Activated CD8-positive, alpha-beta memory T cell treated with anti-CD3 and anti-CD28 coated beads for 4 hours (primary cell): Measurements from ENCODE around the gene SCN9A.
"Not testable (repeated sequence)": the region's sequence is repeated elsewhere in the genome, so short reads cannot be mapped to it uniquely, and the experiment has no call there.

Source experiments
- DNase-seq, 2 donors: peaks; one replicate each; pipeline ENCODE4 v3.0.0-alpha.2; 2020; ENCODE audit warnings: low read depth in 2 of 2

SCN9A gene

DNA sequence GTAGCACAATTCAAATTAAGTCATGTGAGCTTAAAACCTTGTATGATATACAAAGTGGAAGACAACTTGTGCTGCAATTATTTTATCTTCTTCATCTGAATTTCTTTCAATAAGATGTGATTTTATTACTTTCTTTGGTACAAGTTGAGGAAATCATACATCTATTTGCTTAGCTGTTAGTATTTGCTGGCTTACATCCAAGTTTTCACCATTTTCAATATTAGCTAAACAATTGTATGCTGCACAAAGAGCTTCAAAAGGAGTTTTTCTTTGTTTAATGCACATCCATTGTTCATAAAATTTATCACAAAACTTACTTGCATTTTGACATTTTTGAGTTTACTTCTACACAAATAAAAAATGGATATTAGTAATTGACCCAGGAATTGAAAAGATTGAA is 40.9 kb downstream of the SCN9A start:
- DNase-seq = no peak

DNA sequence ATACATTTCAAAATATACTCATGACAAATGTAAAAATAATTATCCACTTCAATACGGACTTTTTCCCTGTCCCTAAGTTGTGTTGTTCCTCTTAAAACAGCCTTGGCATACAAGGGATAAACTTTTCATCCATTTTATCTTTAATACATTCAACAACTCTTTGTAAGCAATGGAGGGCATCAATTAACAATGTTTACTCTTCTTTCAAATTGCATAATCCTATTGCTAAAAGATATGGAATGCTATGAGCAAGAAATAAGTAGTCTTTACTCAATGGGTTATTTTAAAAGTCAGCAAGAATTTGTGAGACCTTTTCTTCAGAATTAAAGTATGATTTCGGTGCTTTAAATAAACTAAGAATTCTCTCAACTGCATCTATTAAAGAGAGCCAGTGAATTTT is 41.9 kb downstream of the SCN9A start:
- no peak for DNase-seq

DNA sequence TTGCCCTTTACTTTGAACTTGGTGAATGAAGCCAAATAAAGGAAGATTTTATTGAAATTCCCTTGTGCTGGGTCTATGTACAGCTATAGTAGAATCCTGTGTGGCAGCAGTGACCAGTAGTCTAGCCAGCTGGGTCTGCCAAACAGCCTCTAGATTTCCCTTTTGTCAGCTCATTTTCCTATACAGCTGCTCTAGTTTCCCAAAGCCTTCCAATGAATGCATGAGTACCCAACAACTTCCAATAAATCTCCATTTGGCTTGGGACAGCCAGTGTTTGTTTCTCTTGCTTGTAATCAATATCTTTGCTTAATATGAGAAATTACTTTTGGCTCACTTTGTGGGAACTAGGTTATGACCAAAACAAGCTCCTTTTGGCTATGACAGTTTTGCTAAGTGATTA is 43.6 kb downstream of the SCN9A start:
- DNase-seq = no peak

DNA sequence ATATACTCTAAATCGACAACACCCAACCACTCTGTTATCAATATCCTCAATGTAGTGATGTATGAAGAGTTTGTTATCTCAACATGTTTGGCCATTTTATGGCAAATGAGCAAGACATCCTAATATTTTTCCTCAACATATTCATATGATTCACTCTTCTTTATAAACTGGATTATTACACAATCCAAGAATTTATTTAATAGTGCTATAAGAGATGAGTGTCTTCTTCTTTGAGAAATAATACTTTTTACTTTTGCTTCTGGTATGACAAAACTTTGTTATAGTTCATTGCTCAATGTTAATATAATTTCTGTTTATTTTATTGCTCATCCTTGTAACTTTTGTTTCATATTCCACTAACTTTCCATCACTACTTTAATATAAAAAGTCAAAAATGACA is 44.3 kb downstream of the SCN9A start:
- DNase-seq = no peak

DNA sequence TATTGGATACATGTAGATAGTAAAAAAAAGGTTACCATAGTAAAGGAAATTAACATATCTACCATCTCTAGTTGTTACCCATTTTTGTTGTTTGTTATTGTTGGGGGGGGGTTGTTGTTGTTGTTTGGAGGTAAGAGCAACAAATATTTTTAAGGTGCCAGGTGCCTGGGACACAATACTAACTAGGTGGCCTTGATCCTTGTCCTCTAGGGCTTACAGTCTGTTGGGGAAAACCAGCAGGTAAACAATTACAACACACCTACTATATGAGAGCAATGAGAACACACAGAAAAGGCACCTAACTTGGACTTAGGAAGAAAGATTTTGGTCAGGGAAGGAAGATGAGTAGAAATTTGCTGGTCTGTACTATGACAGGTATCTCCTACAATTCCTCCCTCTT is 46.3 kb downstream of the SCN9A start:
- DNase-seq = no peak

DNA sequence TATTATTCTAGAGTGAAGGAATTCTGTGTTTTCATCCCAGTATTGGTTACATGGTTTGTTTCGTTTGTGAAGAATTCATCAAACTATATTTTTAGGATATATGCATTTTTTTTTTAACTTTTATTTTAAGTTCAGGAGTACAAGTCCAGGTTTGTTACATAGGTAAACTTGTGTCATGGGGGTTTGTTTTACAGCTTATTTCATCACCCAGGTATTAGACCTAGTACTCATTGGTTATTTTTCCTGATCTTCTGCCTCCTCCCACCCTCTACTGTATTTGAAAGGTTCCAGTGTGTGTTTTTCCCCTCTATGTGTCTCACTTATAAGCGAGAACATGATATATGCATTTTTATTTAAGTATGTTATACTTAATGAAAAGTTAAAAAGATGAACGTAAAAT is 47.6 kb downstream of the SCN9A start:
- DNase-seq = no peak

DNA sequence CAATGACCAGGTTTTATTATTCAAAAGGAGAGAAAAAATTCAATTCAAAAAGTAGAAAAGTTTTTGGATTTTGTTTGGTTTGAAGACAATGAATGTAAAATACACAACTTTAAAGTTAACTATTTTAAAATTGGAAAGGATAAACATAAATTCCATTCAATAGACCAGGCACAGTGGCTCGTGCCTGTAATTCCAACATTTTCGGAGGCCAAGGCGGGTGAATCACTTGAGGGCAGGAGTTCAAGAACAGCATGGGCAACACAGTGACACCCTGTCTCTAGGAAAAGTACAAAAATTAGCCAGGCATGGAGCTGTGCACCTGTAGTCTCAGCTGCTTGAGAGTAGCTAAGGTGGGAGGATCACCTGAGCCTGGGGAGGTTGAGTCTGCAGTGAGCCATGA is 54.7 kb downstream of the SCN9A start:
- no peak for DNase-seq

DNA sequence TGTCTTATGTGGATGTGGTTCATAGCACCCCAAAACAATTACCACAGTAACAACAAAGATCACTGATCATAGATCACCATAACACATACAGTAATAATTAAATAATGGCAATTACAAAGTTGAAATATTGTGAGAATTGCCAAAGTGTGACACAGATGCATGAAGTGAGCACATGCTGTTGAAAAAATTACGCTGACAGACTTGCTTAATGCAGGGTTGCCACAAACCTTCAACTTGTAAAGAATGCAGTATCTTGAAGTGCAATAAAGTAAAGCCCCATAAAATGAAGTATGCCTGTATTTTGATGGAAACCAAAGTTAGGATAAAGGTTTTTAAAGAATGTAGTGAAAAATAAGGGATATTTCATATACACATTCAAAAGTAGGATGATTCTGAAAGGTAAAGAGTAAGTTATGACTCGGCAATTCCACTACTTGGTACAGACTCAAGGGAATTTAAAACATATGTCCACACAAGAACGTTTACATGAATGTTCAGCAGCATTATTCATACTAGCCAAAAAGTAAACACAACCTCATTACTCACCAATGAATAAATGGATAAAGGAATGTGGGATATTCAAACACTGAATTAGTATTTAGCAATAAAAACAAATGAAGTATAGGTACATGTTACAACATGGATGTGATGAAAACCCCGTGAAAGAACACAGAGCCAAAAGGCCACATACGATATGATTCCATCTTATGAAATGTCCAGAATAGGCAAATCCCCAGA is 61.6 kb downstream of the SCN9A start:
- no peak for DNase-seq

DNA sequence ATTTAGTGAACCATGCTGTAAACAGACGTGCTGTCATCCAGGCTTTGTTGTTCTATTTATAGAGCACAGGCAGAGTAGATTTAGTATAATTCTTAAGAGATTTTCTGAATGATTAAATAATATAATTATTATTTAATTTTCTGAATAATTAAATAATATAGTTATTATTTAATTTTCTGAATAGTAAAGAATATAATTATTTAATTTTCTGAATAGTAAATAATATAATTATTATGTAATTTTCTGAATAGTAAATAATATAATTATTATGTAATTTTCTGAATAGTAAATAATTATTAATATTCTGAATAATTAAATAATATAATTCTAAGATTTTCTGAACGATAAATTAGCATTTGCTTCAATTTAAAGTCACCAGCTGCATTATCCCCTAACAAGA is 62.9 kb downstream of the SCN9A start:
- not testable (repeated sequence) for DNase-seq

DNA sequence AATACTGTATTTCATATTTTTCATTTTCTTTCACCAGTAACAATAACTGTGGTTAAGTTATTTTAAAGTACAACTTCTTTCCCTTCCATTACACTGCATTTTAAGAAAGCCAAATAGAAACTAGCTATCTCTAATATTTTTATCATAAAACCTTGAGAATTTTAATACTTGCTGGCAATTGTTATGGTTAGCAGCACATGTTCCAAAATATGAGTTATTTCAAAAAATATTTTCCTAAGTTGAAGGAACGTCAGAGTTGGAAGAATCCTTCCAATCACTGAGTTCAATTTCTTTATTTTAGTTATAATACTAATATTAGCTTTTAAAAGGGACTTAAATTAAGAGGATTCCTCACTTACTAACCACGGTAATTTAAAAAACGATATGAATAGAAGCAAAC is 68.4 kb downstream of the SCN9A start:
- DNase-seq = no peak

DNA sequence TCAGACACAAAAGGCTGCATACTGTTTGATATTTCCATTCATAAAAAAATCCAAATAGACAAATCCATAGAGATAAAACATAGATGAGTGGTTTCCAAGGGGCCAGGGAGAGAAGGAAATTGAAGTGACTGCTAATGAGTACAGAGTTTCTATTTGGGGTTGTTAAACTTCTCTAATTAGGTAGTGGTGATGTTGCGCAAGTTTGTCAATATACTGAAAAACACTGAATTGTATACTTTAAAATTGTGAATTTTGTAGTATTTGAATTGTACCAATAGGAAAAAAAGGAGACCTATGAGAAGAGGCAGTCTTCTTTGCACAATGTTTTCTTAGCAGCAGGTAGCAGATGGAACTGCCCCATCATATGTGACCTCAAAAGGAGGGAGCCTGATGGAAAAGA is 71.1 kb downstream of the SCN9A start:
- no peak for DNase-seq

DNA sequence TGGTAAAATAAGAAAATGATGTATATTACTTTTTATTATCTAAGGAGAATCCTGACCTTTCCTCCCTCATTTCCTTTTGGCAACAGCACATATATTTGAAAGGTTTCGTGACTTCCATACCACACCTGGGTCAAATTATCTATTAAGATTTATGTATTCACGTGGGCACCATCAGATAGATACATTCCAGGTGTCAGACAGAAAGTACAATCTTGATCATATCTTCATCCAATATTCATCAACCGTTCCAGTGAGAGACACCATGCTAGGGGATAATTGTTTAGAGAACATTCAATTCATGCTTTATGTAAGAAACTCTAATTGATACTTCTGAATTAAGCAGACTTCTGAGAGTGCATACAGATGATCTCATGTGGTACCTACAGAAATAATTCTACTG is 73.7 kb downstream of the SCN9A start:
- DNase-seq = no peak

DNA sequence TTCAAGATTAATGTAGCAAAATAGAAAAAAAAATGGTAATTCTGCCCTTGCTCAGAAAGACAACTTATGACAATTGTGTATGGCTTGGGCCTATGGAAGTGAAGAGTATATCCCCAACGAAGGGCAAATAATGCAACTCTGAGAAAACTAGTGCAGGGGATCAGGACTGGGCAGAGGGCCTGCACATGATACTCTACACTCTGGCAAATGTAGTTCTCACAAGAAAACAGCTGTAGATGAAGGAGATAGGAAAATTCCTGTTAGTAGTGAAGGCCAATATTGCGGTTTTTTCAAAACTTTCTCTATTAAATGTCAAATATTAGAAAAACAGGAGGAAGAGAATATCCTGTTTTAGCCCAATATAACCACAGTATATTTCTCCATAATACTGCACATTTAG is 77.8 kb downstream of the SCN9A start:
- no peak for DNase-seq

DNA sequence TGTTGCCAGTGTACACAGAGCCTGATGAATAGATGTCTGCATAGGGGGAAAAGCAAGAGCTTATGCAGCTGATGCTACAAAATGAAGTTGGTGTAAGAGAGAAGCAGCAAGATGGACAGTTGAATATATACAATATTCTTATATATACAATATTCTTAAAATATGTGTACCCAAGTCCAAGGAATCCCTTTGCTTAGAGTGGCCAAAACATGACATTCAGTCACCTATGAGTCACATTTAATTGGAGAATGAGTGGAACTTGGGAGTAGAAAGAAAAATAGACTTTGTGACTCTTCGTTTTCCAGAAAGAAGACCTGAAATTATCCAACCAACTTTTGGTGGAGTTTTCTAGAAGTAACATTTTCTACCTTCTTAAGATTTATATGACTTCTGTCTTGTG is 81.8 kb downstream of the SCN9A start:
- no peak for DNase-seq

DNA sequence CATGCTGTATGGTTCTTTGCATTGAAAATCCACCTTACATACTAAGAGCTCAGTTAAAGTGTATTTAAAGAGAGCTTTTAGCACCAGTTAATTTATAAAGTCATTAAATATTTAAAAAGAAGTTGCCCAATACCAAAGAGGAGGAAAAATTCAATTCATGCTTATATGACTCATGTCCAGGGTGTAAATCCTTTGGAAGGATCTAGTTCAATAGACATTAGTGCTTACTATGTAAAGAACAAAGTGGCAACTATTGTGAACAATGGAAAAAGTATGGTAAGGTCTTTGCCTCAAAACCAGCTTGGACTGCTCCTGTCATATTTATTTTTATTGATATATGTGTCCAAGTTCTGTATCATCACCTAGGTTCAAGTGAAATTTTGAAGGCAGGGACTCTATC is 90.5 kb downstream of the SCN9A start:
- no peak for DNase-seq

DNA sequence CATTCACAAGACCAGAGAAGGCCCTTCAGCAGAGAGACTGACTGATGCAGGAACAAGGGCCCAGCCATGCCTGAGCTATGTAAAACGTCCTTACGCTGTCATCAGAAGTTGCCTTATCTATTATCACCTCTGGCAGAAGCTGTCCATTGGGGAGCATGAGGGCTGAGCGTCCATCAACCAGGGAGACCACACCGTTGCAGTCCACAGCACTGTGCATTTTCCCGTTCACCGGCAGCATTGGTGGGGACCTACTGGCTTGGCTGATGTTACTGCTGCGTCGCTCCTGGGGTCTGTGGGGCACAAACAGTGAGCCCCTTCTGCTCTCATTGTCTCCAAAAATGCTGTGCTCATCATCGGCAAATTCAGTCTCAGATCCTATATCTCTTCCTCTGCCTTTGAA is 91.4 kb downstream of the SCN9A start:
- DNase-seq = no peak

DNA sequence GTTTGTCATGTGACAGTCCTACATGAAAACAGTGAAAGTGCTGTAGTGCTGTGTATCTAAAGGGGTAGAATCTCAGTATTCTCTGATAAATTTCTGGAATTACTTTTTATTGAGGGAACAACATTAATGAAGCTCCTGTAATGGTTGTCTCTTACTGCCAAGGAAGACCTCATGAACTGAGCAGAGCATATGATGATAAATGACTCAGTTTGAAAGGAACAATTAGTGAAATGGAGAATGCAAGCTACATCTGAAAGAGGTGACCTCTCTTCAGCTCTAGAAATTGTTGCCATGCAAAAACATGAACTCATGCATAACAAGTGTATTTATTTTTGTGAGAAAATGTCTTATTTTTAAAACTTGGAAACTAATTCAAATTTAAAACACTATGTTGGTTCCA is 93.6 kb downstream of the SCN9A start:
- no peak for DNase-seq

DNA sequence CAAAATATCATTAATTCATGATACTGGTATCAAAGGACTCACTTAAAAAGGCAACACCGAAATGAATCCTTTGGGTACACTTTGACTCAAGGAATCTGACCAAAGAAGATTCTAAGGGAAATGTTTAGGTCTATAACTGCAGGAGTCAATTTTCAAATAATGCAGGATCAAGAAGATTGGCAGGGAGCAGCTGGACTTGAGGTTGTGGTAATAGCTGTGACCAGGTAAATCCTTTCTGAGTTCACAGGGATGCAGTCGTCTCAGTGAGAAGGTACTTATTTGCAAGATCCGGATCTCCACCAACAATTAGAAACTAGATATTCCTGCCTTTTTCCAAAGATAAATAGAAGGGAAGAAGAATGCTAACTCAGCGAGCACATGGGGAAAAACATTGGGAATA is 96.9 kb downstream of the SCN9A start:
- no peak for DNase-seq

DNA sequence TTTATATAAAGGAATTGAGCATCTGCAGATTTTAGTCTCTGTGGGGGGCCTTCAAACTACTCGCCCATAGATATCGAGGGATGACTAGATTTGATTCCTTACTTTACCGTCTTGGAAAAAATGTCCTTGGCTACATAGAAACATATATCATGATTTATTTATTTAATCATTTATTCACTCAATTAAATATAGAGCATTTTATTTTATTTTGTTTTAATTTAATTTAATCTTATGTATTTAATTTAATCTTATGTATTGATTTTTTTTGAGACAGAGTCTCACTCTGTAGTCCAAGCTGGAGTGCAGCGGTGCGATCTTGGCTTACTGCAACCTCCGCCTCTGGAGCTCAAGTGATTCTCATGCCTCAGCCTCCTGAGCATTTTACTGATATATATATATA is 105.4 kb downstream of the SCN9A start:
- DNase-seq = no peak

DNA sequence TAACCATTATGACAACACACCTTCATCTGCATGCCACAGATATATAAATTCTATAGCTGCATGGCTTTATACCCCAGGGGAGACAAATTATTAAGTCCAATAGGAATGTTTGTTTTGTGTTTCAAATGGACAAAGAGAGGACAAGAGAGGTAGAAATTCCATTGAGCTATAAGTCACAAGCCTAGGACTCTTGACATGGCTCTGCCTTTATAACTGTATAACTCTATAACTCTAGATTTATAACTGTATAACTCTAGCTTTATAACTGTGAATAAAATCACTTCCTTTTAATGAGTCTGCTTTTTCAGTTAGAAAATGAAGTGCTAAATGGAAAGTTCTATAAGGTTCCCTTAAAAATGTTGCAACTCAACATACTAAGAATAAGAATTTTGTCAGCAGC is 106.4 kb downstream of the SCN9A start:
- no peak for DNase-seq

DNA sequence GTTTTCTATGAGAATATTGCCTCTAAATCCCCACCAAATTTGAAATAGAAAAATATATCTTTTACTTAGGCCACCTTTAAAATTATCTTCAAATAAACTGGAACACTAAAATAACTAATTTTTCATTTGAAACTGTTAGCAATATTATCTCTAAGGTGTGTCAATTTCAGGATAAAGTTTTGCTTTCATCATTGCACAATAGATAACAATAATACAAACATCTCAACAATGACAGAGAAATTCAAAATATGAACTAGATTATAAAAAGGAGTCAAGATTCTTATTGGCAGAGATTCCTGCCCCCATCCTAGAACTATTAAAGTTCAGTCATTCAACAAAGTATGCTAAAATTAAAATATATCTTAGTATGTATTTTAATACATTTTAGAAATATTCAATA is 117.9 kb downstream of the SCN9A start:
- DNase-seq = no peak

DNA sequence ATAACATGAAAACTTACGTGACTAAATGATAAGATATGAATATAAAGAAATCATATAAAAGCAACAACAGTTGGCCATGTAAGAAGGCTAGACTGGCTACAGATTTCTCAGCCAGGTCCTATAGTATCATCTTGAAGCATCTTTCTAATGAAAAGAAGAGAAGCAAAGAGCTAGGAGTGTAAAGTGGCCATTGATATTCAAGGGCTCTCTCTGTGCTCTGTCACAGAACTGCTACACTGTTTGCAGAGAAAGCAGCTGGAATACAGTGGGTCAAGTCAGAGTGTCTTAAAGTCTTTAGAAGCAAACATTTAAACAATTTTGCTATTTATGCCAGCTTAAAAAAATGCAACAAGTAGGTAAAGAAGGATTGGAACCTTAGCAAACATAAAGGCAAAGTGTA is 118.8 kb downstream of the SCN9A start:
- DNase-seq = no peak

DNA sequence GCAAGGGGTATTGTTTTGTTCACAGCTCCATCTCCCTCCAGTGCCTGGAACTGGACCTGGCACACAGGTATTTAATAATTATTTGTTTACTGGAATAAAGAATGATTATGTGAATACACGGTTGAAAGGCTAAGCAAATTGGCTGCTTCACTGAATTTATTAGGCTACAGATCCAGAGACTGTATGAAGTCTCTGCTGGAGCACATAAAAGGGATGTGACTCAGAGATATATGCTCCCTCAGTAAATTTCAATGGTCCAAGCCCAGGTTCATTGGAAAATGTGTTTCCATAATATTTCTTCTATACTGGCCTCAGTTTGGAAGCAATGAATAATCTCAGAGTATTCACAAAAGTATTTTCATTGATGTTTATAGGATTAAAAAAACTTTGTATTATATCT is 126.4 kb downstream of the SCN9A start:
- DNase-seq = no peak

DNA sequence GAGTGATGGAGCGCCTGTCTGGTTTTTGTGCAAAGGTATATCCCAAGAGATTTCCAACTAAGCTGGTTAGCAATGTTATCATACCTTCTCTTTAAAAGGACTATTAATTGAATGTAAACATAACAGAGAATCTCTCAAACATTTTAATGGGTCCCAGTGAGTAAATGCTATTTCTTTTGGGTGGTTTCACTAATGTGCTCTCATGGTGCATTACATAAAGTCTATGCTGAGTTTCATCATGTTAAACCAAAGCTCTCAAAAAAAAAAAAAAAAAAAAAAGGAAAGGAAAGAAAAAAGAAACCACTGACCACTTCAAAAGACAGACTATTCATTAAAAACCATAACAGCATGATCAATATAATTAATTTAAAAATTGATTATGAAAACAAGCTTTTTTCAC is 128.8 kb downstream of the SCN9A start:
- DNase-seq = no peak

DNA sequence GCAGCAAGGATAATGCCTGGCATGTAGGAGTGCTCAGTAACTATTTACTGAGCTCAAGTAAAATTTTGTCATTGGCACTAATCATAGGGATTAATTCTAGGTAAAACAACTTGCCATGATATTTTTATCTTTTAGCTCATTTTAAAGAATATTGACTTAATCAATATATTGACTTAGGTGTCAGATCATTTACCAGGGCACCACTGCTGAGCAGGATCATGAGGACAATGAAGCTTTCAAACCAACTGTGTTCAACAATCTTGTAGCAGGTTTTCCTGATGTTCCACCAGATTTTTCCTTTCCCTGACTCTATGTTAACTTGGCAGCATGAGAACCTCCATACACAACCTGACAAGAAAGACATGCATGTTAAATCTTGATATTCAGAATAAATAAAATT is 133.4 kb downstream of the SCN9A start:
- no peak for DNase-seq
